NCI-H1436 (cell line): ENCODE measurements around the gene SLC15A1.

Experiments
- DNase-seq: peaks from one replicate; lab custom pipeline; 2025; lab: John Stamatoyannopoulos, UW

SLC15A1 gene

GRCh38 chr13:98697791-98698190 lies 54.7 kb downstream of the SLC15A1 start:
- no peak for DNase-seq

GRCh38 chr13:98693756-98694155 lies 58.7 kb downstream of the SLC15A1 start:
- no peak for DNase-seq

- no peak for DNase-seq
Measured at GRCh38 chr13:98691360-98691759, 61.1 kb downstream of the SLC15A1 start.

GRCh38 chr13:98690348-98691022 lies 62.0 kb downstream of the SLC15A1 start:
- no peak for DNase-seq

- no peak for DNase-seq
Measured at GRCh38 chr13:98689347-98689968, 63.0 kb downstream of the SLC15A1 start.

- DNase-seq = no peak
Measured at GRCh38 chr13:98688373-98688772, 64.1 kb downstream of the SLC15A1 start.

- no peak for DNase-seq
Measured at GRCh38 chr13:98687319-98687718, 65.2 kb downstream of the SLC15A1 start.

- DNase-seq = no peak
Measured at GRCh38 chr13:98686270-98686669, 66.2 kb downstream of the SLC15A1 start.

- no peak for DNase-seq
Measured at GRCh38 chr13:98685146-98685545, 67.3 kb downstream of the SLC15A1 start.

GRCh38 chr13:98681049-98681448 lies 71.4 kb downstream of the SLC15A1 start:
- DNase-seq = no peak

- DNase-seq = no peak
Measured at GRCh38 chr13:98678741-98679140, 73.7 kb downstream of the SLC15A1 start.

- no peak for DNase-seq
Measured at GRCh38 chr13:98677398-98677797, 75.1 kb downstream of the SLC15A1 start.

GRCh38 chr13:98676239-98676638 lies 76.2 kb downstream of the SLC15A1 start:
- no peak for DNase-seq

GRCh38 chr13:98675837-98676236 lies 76.6 kb downstream of the SLC15A1 start:
- no peak for DNase-seq

- DNase-seq = no peak
Measured at GRCh38 chr13:98675066-98675465, 77.4 kb downstream of the SLC15A1 start.

GRCh38 chr13:98672947-98673613 lies 79.4 kb downstream of the SLC15A1 start:
- peak; percentile 37 for DNase-seq

- DNase-seq = no peak
Measured at GRCh38 chr13:98668155-98668554, 84.3 kb downstream of the SLC15A1 start.

GRCh38 chr13:98665638-98665995 lies 86.9 kb downstream of the SLC15A1 start:
- no peak for DNase-seq

- no peak for DNase-seq
Measured at GRCh38 chr13:98664924-98665637, 87.4 kb downstream of the SLC15A1 start.

GRCh38 chr13:98664510-98664909 lies 88.0 kb downstream of the SLC15A1 start:
- DNase-seq = no peak

- DNase-seq = no peak
Measured at GRCh38 chr13:98664047-98664446, 88.4 kb downstream of the SLC15A1 start.

GRCh38 chr13:98658131-98658530 lies 94.3 kb downstream of the SLC15A1 start:
- no peak for DNase-seq
